NB4 (cell line): Measurements from ENCODE around the gene ZEB2.

Experiments
- DNase-seq: peaks from one replicate; pipeline ENCODE4 v3.0.0; 2010; ENCODE audit warnings: low read depth
- H3K4me3 ChIP-seq: one replicate; pipeline ENCODE4 v1.5.1; 2011; ENCODE audit warnings: mild to moderate bottlenecking, low read depth, low read length, moderate library complexity
- CTCF ChIP-seq: IDR thresholded peaks from one replicate; pipeline ENCODE4 v1.5.1; 2012; ENCODE audit warnings: low read depth, low read length
- MAX ChIP-seq: IDR thresholded peaks from 2 replicates; pipeline ENCODE4 v1.6.1; 2011; ENCODE audit warnings: low read depth, low read length
- MYC ChIP-seq: IDR thresholded peaks from 2 replicates; pipeline ENCODE4 v1.6.1; 2011; ENCODE audit warnings: low read depth, low read length
- POLR2A ChIP-seq: IDR thresholded peaks from 2 replicates; pipeline ENCODE4 v1.6.1; 2011; ENCODE audit warnings: mild to moderate bottlenecking; ENCODE audit not compliant: insufficient read length; ENCODE audit errors: extremely low read depth

The ZEB2 gene

GRCh38 chr2:144467502-144468137 lies 52.3 kb downstream of the ZEB2 start:
- no peak for DNase-seq
- TF ChIP-seq POLR2A (no peak), MYC (no peak), CTCF (no peak), MAX (no peak)
- H3K4me3 ChIP-seq: no peak overlapping the region

- TF ChIP-seq POLR2A: no peak
- no peak for TF ChIP-seq MYC
- no peak for TF ChIP-seq CTCF
- TF ChIP-seq MAX: no peak
- no peak for DNase-seq
Measured at GRCh38 chr2:144466637-144467036, 53.3 kb downstream of the ZEB2 start.

GRCh38 chr2:144465749-144466148 lies 54.2 kb downstream of the ZEB2 start:
- no peak for DNase-seq
- H3K4me3 ChIP-seq: no peak overlapping the region
- TF ChIP-seq MYC: no peak
- no peak for TF ChIP-seq POLR2A
- TF ChIP-seq MAX: no peak
- TF ChIP-seq CTCF: no peak

More at GRCh38 chr2:144466637-144467036, 53.3 kb downstream of the ZEB2 start:
- H3K4me3 ChIP-seq: no peak overlapping the region

GRCh38 chr2:144464730-144465129 lies 55.2 kb downstream of the ZEB2 start:
- H3K4me3 ChIP-seq: no peak overlapping the region
- no peak for TF ChIP-seq CTCF
- TF ChIP-seq POLR2A: no peak
- no peak for TF ChIP-seq MAX
- TF ChIP-seq MYC: no peak
- no peak for DNase-seq

- no peak for TF ChIP-seq POLR2A
- TF ChIP-seq MYC: no peak
- TF ChIP-seq CTCF: no peak
- TF ChIP-seq MAX: no peak
- no peak for DNase-seq
- no peak overlapping the region for H3K4me3 ChIP-seq
Measured at GRCh38 chr2:144463266-144463665, 56.7 kb downstream of the ZEB2 start.

- H3K4me3 ChIP-seq: no peak overlapping the region
- DNase-seq: no peak
- TF ChIP-seq MAX (no peak), MYC (no peak), CTCF (no peak), POLR2A (no peak)
Measured at GRCh38 chr2:144462266-144462665, 57.7 kb downstream of the ZEB2 start.
